H1 (cell line): ENCODE data around the gene FBXO2. TPM values are rescaled to one million over a fixed set of nuclear protein-coding genes. Genes with fewer than 3 reads are reported as not detected.

Experiments used
- BACH1 ChIP-seq: IDR thresholded peaks from 2 replicates; pipeline ENCODE4 v1.6.1; 2012; ENCODE audit warnings: low read length, improper control_type of control experiment
- RBBP5 ChIP-seq: IDR thresholded peaks from 2 replicates; pipeline ENCODE4 v1.7.1; 2012; ENCODE audit warnings: low read depth, mild to moderate bottlenecking, inconsistent platforms, low read length, moderate library complexity, borderline replicate concordance
- RNF2 ChIP-seq: fragments of 200-900, 300-1000 bp; sonication (generic); IDR thresholded peaks from 2 replicates; pipeline ENCODE4 v1.7.1; 2016; ENCODE audit warnings: borderline replicate concordance, low read depth, mild to moderate bottlenecking, antibody characterized with exemption, low read length; ENCODE audit not compliant: poor library complexity, severe bottlenecking; ENCODE audit errors: missing control alignments
- polyA plus RNA-seq, 7 experiments: library from polyadenylated mRNA; depleted of rRNA in 3 of 7; stranded (reverse) in 5 of 7; unstranded in 2 of 7; fragments of >200 nt in 5 of 7; fragments of 200-250 nt in 2 of 7; gene quantifications; 1 replicate in 5 of 7; 2 replicates in 1 of 7; 4 replicates in 1 of 7; pipeline versions ENCODE4 v1.2.1 to v1.2.3, GENCODE V29; 2011 to 2013; ENCODE audit warnings: missing spikeins in 2 of 7, mixed read lengths in 2 of 7
- total RNA-seq: library from RNA; stranded (reverse); fragmentation: NEBNext Ultra II Directional; extraction: Animal tissue kit (Norgen Biotek cat#: 25700); gene quantifications from 2 replicates; pipeline ENCODE4 v1.2.1, GENCODE V29; 2021

Gene FBXO2
- total and polyA plus RNA-seq, 2 of the 8 experiments (the other 6 are each of a cell fraction or from before 2014, with no cell fraction given) = 51.3 to 57.9 TPM

GRCh38 chr1:11649624-11650330, 4.5 kb downstream of the FBXO2 start (continued):
- TF ChIP-seq RNF2 (no peak), RBBP5 (no peak), BACH1 (no peak)
